ENCODE data around the gene ACTC1.

GRCh38 chr15:34793901-34794300 is 1.4 kb downstream of the ACTC1 start:
- no peak for TF ChIP-seq ATF7 (IDR thresholded peaks at IDR 0.05)
- no peak for TF ChIP-seq ATF7 (CRISPR knock-in tag; IDR thresholded peaks at IDR 0.05)
- TF ChIP-seq MYNN (CRISPR knock-in tag; IDR thresholded peaks at IDR 0.05; ENCODE audit: low read depth) = no peak
- no peak for TF ChIP-seq REXO4 (CRISPR knock-in tag; IDR thresholded peaks at IDR 0.05; ENCODE audit: borderline replicate concordance)
- no peak for TF ChIP-seq KAT7 (CRISPR knock-in tag; IDR thresholded peaks at IDR 0.05; ENCODE audit: borderline replicate concordance)
- TF ChIP-seq FOXP1 (IDR thresholded peaks at IDR 0.05) = no peak
- TF ChIP-seq FOXP1 (CRISPR knock-in tag; IDR thresholded peaks at IDR 0.05) = no peak
- no peak for TF ChIP-seq CTCF (CRISPR knock-in tag; IDR thresholded peaks at IDR 0.05)
- TF ChIP-seq NONO (IDR thresholded peaks at IDR 0.05) = no peak
- TF ChIP-seq NONO (CRISPR knock-in tag; conservative IDR thresholded peaks at IDR 0.05) = no peak
- TF ChIP-seq JUN (CRISPR knock-in tag; IDR thresholded peaks at IDR 0.05) = no peak
- no peak for TF ChIP-seq ZNF333 (CRISPR knock-in tag; IDR thresholded peaks at IDR 0.05; ENCODE audit: borderline replicate concordance)
- no peak for TF ChIP-seq ZNF232 (CRISPR knock-in tag; IDR thresholded peaks at IDR 0.05; ENCODE audit: borderline replicate concordance)
- no peak for TF ChIP-seq ESRRA (CRISPR knock-in tag; IDR thresholded peaks at IDR 0.05; ENCODE audit: low read depth)
- TF ChIP-seq SNAI1 (CRISPR knock-in tag; IDR thresholded peaks at IDR 0.05; ENCODE audit: borderline replicate concordance) = no peak
- TF ChIP-seq IRF1 (CRISPR knock-in tag; IDR thresholded peaks at IDR 0.05; ENCODE audit: low read depth) = no peak
- no peak for TF ChIP-seq ZNF777 (CRISPR knock-in tag; IDR thresholded peaks at IDR 0.05)

Measured in HepG2 (cell line).